OCI-LY7 (cell line): ENCODE measurements around the gene NCLN. TPM values are rescaled to one million over a fixed set of nuclear protein-coding genes. Genes with fewer than 3 reads are reported as not detected.

Experiments used
- BruUV-seq: library from RNA; stranded (reverse); fragments of 400-500 nt; replicated peaks from 2 replicates; lab custom pipeline; 2021; lab: Mats Ljungman, UMichigan
- CTCF ChIA-PET: fragments of 300-600 bp; sonication (Branson Sonifier 250); formaldehyde crosslinking; loops from one replicate; lab custom pipeline; 2022; ENCODE audit warnings: antibody characterized with exemption; ENCODE audit not compliant: unreplicated experiment; lab: Charles Lee
- POLR2A ChIA-PET: fragments of 300-600 bp; sonication (Branson Sonifier 250); formaldehyde crosslinking; loops from one replicate; lab custom pipeline; 2022; ENCODE audit warnings: antibody characterized with exemption; lab: Charles Lee
- DNase-seq: peaks from one replicate; pipeline ENCODE4 v3.0.0-alpha.2; 2015; ENCODE audit warnings: low spot score
- H2AFZ ChIP-seq: fragments of 200-600 bp; sonication (generic), shearing (Covaris generic); 2 replicates; pipeline ENCODE4 v1.6.1; 2014; ENCODE audit warnings: mild to moderate bottlenecking, antibody characterized with exemption, low read length, moderate library complexity
- H3K27ac ChIP-seq: fragments of 200-600 bp; sonication (generic); 2 replicates; pipeline ENCODE4 v1.5.1; 2014; ENCODE audit warnings: mixed run types, low read depth, mild to moderate bottlenecking, moderate library complexity, low read length, inconsistent platforms; ENCODE audit not compliant: poor library complexity, severe bottlenecking
- H3K36me3 ChIP-seq: fragments of 200-600 bp; sonication (generic); 2 replicates; pipeline ENCODE4 v1.6.1; 2014; ENCODE audit warnings: mild to moderate bottlenecking, antibody characterized with exemption, low read length, moderate library complexity, mixed read lengths; ENCODE audit not compliant: insufficient read depth
- H3K4me1 ChIP-seq: fragments of 200-600 bp; sonication (generic); 2 replicates; pipeline ENCODE4 v1.5.1; 2014; ENCODE audit warnings: mild to moderate bottlenecking, low read length; ENCODE audit not compliant: insufficient read depth, poor library complexity, severe bottlenecking
- H3K4me2 ChIP-seq: fragments of 200-600 bp; sonication (generic); 2 replicates; pipeline ENCODE4 v1.6.1; 2014; ENCODE audit warnings: mild to moderate bottlenecking, low read length
- H3K4me3 ChIP-seq: fragments of 200-600 bp; sonication (generic); 2 replicates; pipeline ENCODE4 v1.5.1; 2014; ENCODE audit warnings: mild to moderate bottlenecking, low read depth, low read length; ENCODE audit not compliant: poor library complexity, severe bottlenecking
- H3K79me2 ChIP-seq: fragments of 200-600 bp; sonication (generic); 2 replicates; pipeline ENCODE4 v1.6.1; 2016; ENCODE audit warnings: low read depth, mild to moderate bottlenecking, low read length, moderate library complexity, mixed read lengths; ENCODE audit not compliant: insufficient read depth
- H3K9me2 ChIP-seq: fragments of 200-600 bp; sonication (generic); 2 replicates; pipeline ENCODE4 v1.6.1; 2016; ENCODE audit warnings: mild to moderate bottlenecking, low read length, mixed read lengths; ENCODE audit not compliant: insufficient read depth
- H3K9me3 ChIP-seq: fragments of 200-600 bp; sonication (generic); 2 replicates; pipeline ENCODE4 v1.6.1; 2014; ENCODE audit warnings: mild to moderate bottlenecking, mixed run types, low read length, mixed read lengths
- H4K20me1 ChIP-seq: fragments of 200-600 bp; sonication (generic); 2 replicates; pipeline ENCODE4 v1.6.1; 2014; ENCODE audit warnings: mild to moderate bottlenecking, antibody characterized with exemption, low read length, moderate library complexity, mixed read lengths; ENCODE audit not compliant: insufficient read depth
- CTCF ChIP-seq: fragments of 200-600 bp; sonication (generic); conservative IDR thresholded peaks from 2 replicates; pipeline ENCODE4 v1.5.1; 2014; ENCODE audit warnings: mild to moderate bottlenecking, antibody characterized with exemption, low read length, moderate library complexity, mixed read lengths
- EZH2phosphoT487 ChIP-seq: fragments of 200-600 bp; sonication (generic); IDR thresholded peaks from 2 replicates; pipeline ENCODE4 v1.6.1; 2018; ENCODE audit warnings: low read depth, borderline replicate concordance, mild to moderate bottlenecking, mixed run types, antibody characterized with exemption, low read length, moderate library complexity, mixed read lengths
- intact Hi-C: fragments of 100-400 bp; cut with micrococcal nuclease; formaldehyde crosslinking; loops from one replicate; pipeline ENCODE4 v1.10.0; 2022; ENCODE audit not compliant: unreplicated experiment
- total RNA-seq, 2 experiments: library from RNA; depleted of rRNA in 1 of 2; stranded (reverse); fragments of >200 nt in 1 of 2; shearing (Covaris generic) in 1 of 2; gene quantifications; 2 replicates each; pipeline ENCODE4 v1.2.3, GENCODE V29; 2014 to 2022

NCLN gene
- total RNA-seq, 2 experiments from 2014 or later = 49.2 to 61.9 TPM

GRCh38 chr19:3136684-3137055, 49.1 kb upstream of the NCLN start:
- H3K4me1 ChIP-seq = peaks cover 9% of the 10 kb centered on the region
- no peak for DNase-seq
- no peak overlapping the region for H3K4me3 ChIP-seq
- POLR2A ChIA-PET = no interaction called here
- H3K9me2 ChIP-seq = no peaks in the 10 kb centered on the region
- CTCF ChIA-PET = interaction anchor here (0.5 kb wide), 2 partner anchors 48 to 291 kb away, joined by 3 to 4 read pairs; no protein-coding TSS in a partner anchor
- intact Hi-C loops = no loop called here
- no peak for TF ChIP-seq EZH2phosphoT487
- no peaks in the 10 kb centered on the region for H4K20me1 ChIP-seq
- no peak overlapping the region for H3K27ac ChIP-seq
- no peak overlapping the region for H3K4me2 ChIP-seq
- no TSS peak for BruUV-seq
- H3K9me3 ChIP-seq = no peaks in the 10 kb centered on the region
- no peak overlapping the region for H2AFZ ChIP-seq
- H3K36me3 ChIP-seq = no peaks in the 10 kb centered on the region
- H3K79me2 ChIP-seq = no peaks in the 10 kb centered on the region

GRCh38 chr19:3137119-3137518, 48.6 kb upstream of the NCLN start:
- no peak for DNase-seq
- no peak overlapping the region for H2AFZ ChIP-seq
- no TSS peak for BruUV-seq
- no peaks in the 10 kb centered on the region for H3K9me3 ChIP-seq
- H3K4me3 ChIP-seq = no peak overlapping the region
- H3K4me1 ChIP-seq = peaks cover 14% of the 10 kb centered on the region
- ChIA-PET POLR2A (no interaction called here), CTCF (interaction anchor here (0.5 kb wide), 1 partner anchor 48 kb away, joined by 3 read pairs; no protein-coding TSS in a partner anchor)
- H3K9me2 ChIP-seq = no peaks in the 10 kb centered on the region
- no peaks in the 10 kb centered on the region for H4K20me1 ChIP-seq
- intact Hi-C loops = no loop called here
- H3K79me2 ChIP-seq = no peaks in the 10 kb centered on the region
- no peak overlapping the region for H3K27ac ChIP-seq
- TF ChIP-seq CTCF = no peak
- TF ChIP-seq EZH2phosphoT487 = no peak
- no peaks in the 10 kb centered on the region for H3K36me3 ChIP-seq
- no peak overlapping the region for H3K4me2 ChIP-seq

GRCh38 chr19:3138268-3138667, 47.5 kb upstream of the NCLN start:
- H3K9me3 ChIP-seq = no peaks in the 10 kb centered on the region
- H3K4me1 ChIP-seq = peaks cover 15% of the 10 kb centered on the region
- intact Hi-C loops = no loop called here
- H3K4me3 ChIP-seq = no peak overlapping the region
- TF ChIP-seq EZH2phosphoT487 (no peak), CTCF (no peak)
- H3K4me2 ChIP-seq = no peak overlapping the region
- H3K27ac ChIP-seq = no peak overlapping the region
- no peak for DNase-seq
- CTCF ChIA-PET = no interaction called here
- H3K36me3 ChIP-seq = no peaks in the 10 kb centered on the region
- no peaks in the 10 kb centered on the region for H4K20me1 ChIP-seq
- BruUV-seq = no TSS peak
- no peak overlapping the region for H2AFZ ChIP-seq
- POLR2A ChIA-PET = no interaction called here
- no peaks in the 10 kb centered on the region for H3K9me2 ChIP-seq
- no peaks in the 10 kb centered on the region for H3K79me2 ChIP-seq
